GM18873 (cell line): ENCODE measurements around the gene HHIPL2.

Source experiments
- ATAC-seq: cut with Tn5 transposase; IDR thresholded peaks from one replicate; pipeline ENCODE4 v1.9.1; 2021; ENCODE audit warnings: mild to moderate bottlenecking, moderate library complexity, moderate number of reproducible peaks; ENCODE audit not compliant: unreplicated experiment, low FRiP score

HHIPL2 gene

DNA sequence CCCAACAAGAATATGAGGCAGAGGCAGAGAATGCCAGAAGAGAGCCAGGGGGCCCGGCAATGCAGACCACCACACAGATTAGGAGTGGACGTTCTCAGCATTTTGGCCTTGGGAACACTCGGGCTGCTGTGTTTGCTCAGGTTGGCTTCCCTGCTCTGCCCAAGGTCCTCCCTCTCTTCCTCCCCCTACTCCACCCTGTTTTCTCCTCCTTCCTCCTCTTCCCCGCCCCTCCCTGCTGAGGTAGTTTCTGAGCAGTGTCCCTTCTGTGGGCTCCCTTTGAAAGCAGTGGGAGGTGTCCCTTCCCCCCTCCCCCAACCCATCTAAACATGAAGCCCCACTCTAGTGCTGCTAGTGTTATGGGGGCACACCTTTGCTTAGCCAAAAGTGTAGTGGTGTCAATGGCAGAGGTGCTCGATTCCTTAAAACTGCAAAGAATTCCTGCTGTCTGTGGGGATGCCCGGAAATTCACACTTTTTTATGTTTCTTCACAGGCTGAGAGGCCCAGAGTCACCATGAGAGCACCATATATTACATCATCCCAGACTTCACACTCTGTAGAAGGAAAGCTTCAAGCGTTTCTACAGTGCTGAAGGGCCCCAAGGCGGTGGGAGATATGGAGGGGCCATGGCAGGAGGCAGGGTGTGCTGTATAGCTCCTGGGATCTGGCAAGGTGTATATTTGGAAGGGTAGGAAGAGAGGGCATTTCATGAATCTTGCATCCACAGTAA lies at the start of gene HHIPL2:
Gene HHIPL2 (minus strand): TSS at position 161 of the 728 bp plus-strand sequence. CDS start 60 bp downstream, at position 101.
- no peak for ATAC-seq

DNA sequence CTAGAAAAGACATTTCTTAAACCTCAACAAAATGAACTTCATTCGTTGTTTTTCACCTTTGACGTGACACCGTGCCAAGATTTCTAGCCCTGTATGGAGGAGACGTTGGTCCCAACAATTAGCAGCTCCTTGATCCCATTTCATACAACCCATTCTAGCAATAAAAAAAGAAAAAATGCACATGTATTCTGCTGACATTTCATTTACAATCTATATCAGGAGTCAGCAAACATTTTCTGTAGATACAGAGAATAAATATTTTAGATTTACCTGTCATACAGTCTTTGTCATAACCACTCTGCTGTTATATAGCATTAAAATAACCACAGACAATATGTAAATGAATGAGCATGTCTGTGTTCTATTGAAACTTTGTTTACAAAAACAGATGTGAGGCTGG lies 48.8 kb upstream of the HHIPL2 start:
- ATAC-seq = no peak

DNA sequence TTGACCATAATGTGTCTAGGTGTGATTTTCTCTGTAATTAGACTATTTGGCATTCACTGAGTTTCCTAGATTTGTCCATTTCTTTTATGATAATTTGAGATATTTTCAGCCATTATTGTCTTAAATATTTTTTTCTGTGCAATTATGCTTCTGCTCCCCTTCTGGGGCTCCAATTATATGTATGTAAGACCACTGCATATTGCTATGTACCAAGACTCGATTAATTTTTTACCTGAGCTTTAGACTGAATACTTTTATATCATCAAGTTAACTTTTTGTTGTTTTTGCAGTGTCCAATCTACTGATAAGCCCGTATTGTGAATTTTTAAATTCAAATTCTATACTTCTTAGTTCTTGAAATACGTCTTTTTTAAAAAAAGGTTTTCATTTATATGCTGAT lies 46.9 kb upstream of the HHIPL2 start:
- no peak for ATAC-seq

DNA sequence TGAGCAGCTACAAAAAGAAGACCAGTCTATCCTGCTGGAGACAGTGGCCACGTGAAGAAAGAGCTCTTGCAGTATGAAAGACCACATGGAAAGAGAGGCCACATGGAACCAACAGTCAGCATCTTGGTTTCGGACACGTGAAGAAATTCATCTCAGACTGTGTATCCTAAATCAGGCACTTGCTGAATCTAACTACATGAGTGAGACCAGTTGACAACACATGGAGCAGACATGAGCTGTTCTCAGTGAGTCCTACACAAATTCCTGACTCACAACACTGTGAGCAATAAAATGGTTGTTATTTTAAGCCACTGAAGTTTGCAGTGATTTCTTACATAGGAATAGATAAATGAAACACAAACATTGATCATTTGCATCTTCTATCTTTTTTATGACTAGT lies 44.3 kb upstream of the HHIPL2 start:
- ATAC-seq = no peak

DNA sequence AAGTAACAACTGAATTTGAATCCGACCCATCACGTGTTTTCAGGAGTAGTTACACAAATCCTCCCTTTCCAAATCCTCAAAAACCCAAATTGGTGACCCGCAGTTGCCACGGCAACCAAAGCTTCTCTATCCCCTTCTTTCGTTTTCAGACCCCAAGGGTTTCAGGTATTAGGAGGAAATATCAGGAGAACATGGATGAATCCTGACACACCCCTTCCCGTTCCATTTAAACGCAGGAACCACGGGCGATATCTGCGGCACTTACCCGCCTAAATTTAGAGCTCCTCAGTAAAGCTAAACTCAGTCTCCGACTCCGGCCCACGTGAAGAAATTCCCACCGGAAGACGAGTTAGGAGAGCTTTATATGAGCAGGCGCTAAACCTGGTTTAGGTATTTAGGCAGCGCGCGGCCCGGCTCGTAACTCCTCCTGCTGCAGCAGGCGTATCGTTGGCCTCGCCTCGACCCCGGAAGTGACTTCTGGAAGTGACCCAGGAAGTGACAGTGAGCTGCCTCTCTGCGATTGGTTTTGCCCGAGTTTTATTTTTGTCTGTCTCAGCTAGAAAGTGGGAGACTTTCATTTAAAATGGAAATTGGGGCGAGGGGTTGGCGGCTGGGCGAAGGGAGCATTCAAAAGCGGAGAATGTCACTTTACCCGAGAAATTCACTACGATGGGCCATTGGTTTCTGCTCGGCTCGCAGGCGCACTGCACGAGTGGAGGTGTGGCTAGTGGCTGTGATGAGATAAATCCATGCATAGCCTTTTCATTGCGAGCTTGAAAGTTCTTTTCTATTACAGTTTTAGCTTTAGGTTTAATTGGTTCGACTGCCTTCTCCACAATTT lies 41.8 kb upstream of the HHIPL2 start, which contains the start of gene TAF1A:
Gene TAF1A (minus strand): TSS at position 472 of the 841 bp plus-strand sequence.
- ATAC-seq = peak; percentile 98

DNA sequence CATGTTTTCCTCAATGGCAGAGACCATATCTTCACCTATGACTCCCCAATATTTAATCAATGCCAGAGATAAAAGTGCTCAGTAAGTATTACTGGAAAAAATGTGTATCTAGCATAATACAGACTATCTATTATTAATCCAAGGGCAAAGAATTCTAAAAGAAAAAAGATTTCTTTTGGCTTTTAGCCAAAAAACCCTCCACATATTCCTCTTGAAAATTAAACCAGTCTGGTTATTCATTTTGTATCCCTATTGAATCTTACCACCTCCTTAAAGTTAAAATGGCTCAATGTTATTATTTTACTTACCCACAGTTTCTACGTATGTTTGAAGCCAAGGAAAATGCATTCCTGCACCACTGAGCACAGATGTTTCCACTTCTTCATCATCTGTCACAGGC lies 40.2 kb upstream of the HHIPL2 start:
- no peak for ATAC-seq

DNA sequence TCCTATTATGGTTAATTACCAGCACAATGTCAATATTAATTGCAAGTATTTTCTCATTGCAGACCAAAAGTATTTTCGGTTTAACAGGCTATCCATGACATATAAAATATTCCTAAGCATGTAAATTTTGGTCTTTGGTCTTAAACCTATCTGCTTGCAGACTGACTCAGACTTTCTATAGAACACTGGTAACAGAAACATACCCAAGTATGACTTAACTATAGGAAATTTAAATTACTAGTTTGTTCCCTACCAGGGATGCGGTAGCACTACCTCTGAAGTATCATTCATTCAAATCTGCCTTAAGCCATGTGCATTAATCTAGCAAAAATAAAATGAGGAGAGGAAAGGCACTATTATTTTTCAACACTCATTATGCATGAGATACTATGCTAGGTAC lies 38.9 kb upstream of the HHIPL2 start:
- ATAC-seq = no peak

DNA sequence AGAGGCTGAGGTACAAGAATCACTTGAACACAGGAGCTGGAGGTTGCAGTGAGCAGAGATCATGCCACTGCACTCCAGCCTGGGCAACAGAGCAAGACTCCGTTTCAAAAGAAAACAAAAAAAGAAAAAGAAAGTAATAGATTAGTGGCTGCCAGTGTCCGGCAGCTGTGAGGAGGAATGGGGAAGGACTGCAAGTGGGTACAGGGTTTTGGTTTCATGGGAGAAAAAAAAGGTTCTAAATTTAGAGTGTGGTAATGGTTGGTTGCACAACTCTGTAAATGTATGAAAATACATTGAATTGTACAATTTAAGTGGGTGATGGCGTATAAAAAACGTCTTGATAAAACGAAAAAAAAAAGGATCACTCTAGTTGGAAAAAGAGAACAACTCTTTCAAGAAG lies 35.2 kb upstream of the HHIPL2 start:
- ATAC-seq = peak; percentile 85

DNA sequence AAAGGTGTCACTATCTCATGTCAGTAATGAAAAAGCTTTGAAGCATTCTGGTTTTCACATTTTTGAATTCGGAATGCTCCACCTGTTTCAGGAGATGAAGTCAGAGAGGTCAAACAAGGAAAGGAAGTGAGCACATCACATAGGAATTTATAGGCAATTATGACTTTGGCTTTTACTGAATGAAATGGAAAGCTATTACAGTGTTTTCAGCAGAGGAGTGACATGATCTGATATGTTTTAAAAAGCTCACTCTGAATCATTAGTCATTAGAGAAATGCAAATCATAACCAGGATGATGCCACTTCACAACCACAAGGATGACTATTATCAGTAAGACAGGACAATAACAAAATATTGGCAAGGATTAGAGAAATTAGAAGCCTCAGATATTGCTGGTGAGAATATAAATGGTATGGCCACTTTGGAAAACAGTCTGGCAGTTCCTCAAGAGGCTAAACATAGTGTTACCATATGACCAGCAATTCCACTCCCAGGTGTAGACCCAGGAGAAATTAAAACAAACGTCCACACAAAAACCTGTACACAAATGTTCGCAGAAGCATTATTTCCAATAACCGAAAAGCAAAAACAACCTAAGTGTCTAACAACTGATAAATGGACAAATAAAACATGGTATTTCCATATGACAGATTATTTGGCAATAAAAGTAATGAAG lies 34.3 kb upstream of the HHIPL2 start:
- no peak for ATAC-seq

DNA sequence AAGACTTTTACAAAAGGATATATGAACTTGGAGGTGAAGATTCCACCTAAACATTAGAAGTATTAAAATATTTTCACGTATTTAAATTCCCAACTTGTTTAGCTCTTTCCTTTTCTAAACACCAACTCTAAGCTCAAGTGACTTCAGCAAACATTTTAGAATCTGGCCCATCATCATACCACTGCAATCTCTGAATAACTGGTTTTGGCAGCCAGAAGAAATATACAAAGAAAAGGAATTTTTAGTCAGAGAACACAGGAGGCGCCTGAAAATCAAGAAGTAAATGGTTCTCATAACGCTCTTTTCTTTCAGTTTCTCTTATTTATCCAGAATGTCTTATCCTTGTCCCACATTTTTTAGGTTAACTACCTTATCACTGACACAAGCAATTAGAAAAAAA lies 31.4 kb upstream of the HHIPL2 start:
- ATAC-seq = no peak

DNA sequence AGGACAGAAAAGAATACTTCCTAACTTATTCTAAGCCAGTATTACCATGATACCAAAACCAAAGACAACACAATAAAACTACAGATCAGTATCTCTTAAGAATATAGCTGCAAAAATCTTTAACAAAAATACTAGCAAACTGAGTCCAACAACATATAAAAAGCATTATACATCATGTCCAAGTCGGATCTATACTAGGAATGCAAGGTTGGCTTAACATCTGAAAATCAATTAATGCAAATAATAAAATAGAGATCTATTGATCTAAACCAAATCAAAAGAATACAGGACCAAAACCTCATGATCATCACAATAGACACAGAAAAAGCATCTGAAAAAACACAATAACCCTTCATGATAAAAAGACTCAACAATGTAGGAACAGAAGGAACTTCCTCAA lies 22.9 kb upstream of the HHIPL2 start:
- no peak for ATAC-seq

DNA sequence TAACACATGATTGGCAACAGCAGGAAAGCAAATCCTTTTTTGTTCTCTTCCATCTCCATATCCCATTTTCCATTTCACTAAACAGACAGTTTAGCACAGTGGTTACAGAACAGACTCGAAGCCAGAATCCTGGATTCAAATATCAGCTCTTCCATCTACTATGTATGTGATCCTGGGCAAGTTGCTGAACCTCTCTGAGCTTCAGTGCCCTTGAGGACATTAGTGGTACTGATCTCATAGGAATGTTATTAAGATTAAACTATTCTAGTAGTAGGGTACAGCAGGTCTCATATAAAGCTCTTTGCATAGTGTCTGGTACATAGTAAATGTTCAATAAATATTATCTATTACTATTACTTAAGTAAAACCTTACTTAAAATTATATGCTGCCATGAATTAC lies 13.8 kb upstream of the HHIPL2 start:
- ATAC-seq = no peak

DNA sequence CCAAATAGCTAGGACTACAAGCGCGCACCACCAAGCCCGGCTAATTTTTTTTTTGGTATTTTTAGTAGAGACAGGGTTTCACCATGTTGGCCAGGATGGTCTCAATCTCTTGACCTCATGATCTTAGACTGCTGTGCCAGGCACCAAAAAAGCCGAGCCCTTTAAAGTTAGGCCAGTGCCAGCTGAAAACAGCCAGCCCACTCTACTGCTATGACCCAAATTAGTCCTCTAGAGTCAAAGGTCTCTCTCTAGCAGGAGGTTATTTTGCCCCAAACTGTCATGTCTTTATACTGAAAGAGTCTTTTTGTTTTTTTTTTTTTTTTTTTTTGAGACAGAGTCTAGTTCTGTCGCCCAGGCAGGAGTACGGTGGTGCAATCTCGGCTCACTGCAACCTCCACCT lies 9.7 kb upstream of the HHIPL2 start:
- ATAC-seq = no peak

DNA sequence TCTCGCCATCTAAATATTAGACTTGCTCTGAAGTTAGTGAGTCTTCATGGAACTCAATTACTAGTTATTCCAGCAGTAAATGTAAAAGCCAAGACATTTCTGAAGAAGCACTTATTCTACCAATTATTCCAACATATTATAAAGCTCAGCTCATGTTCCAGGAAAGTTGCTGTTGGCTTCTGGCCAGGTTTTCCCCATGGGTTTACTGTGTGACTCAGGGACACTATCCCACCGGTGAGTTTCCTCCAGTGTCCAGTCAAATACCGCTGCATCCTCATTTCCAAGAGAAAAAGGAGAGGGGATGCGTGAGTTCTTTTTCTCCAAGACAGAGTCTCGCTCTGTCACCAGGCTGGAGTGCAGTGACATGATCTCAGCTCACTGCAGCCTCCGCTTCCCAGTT lies 9.2 kb upstream of the HHIPL2 start:
- ATAC-seq = no peak

DNA sequence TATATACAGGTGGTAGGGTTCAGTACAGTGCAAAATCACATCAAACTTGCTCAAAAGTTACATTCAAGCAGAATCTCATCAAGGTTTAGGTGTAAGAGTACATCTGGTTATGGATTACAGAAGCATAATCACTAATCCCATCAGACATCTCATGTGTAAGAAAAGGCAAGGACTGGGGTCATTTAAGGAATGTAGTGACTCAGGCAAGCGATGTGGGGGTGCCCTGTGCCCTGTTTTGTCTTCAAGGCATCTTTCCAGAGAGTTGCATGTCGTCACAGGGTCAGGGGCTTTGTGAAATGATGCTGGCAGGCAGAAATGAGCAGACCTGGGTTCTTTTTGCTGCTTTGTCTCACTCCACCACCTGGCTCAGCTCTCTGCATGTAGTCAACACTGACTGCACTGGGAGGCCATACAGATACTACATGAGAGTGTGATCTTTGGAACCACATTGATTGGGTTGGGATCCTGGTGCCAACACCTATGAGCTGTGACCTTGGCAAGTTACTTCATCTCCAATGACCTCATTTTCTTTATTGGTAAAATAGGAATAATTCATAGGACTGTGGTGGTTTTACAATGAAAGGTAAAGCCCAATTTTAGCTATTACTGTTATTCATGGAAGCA lies 8.2 kb upstream of the HHIPL2 start:
- no peak for ATAC-seq

DNA sequence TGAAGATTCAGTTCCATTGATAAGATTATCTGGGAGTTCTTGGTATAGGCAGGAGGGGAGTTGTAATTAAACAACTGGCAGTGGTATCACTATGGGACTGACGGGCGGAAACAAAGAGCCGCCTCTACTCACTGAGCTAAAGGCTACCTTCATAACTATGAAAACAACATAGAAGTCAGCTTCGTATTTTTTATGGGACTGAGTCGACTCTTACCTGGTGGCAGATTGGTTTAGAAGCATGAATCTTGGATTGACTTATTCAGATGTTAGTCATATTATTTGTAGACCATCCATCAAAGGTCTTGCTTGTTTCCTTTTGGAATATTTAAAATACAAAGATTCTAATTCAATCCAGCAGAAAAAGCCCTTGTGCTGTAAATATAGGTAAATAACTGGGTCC lies 6.3 kb upstream of the HHIPL2 start:
- ATAC-seq = no peak

DNA sequence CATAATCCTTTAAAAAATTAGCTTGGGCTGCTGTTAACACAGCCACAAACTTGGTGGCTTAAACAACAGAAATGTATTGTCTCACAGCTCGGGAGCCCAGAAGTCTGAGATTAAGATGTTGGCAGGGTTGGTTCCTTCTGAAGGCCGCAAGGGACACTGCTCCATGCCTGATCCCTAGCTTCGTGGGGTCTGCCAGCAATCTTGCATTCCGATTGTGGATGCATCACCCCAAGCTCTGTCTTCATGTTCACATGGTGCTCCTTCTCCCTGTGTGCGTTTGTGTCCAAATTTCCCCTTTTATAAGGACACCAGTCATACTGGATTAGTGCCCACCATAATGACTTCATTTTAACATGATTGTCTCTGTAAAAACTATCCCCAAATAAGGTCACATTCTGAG lies 5.0 kb upstream of the HHIPL2 start:
- no peak for ATAC-seq

DNA sequence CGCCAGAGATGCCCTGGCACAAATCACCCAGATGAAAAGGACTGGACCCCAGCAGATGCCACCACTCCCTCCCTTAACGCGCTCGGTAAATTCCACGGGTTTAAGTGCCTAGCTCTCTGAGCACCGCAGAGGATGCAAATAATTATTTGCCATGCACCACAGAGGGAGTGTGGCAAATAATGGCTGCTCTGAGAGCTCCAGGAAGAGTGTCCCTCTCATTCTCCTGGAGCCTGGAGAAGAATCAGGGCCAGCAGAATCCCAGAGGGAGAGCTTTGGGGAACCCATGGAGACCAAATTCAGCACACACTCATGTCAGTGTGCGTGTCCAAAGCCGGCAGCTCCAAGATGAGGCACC lies 667 bp downstream of the HHIPL2 start:
- ATAC-seq = no peak

DNA sequence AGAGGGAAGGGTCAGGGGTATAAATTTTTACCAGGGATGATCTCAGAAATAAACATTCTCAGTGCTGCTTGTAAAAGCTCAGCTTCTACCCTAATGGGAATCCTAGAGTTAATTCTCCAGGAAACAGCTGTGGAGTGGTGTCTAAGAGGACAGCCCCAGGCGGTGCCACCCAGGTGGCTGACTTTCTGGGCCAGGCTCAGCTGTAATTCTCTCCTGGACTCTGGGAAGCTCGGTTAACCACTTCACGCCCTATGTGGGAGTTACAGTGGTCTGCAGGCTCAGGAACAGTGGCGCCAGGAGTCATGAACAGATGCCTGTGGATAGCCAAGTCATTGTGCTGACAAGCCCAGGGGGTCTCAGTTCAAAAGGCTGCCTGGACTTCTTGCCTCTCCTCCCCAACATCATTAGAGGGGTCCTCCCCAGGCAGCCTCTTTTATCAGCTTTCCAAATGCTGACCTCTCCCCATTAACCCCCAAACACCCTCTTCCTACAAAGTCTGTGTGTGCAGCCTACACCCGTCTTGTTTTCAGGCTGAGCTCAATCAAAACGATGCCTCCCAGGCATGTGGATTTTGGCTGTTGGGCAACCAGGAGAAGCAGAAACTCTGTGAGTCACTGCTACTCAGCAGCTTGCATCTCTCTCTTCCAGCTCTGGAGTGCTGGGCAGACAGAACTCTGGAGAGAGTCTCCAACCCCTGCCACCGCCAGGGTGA lies 1.2 kb downstream of the HHIPL2 start:
- ATAC-seq = no peak

DNA sequence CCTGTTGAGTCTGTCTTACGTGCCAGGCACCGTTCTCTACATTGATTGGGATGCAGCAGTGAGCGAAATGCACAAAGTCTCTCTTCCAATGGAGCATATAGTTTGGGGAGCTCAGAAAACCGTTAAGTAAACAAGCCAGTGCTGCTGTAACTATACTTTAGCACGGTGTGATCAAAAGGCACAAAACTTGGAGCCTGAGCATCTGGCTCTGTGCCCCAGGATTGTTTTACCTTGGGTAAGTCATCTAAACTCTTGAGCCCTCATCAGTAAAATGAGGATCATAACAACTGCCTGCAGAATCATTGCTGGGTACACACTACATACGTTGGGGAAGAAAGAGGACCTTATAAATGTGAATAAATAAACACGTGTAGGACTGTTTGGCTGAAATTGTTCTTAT lies 1.8 kb downstream of the HHIPL2 start:
- ATAC-seq = no peak
